ENCODE measurements around the gene AGBL1.

- TF ChIP-seq CTCF (IDR thresholded peaks at IDR 0.05; ENCODE audit: insufficient read depth, low read length, poor library complexity, severe bottlenecking), result no peak
- no peak for TF ChIP-seq EZH2phosphoT487 (conservative IDR thresholded peaks at IDR 0.05; ENCODE audit: low read length)
Measured at GRCh38 chr15:86796521-86796920, 716.9 kb downstream of the AGBL1 start.

Data from SU-DHL-6 (cell line).